ENCODE results near the gene ARID1B.

- TF ChIP-seq CTCF (IDR thresholded peaks at IDR 0.05) (no peak), POLR2A (IDR thresholded peaks at IDR 0.05) (no peak)
These were observed 1.5 kb upstream of the ARID1B start for GRCh38 chr6:156775717-156776116.
